ENCODE measurements around the gene PPARA.

GRCh38 chr22:46238541-46238940 lies 88.2 kb downstream of the PPARA start:
- TF ChIP-seq RXRA (IDR thresholded peaks at IDR 0.05; ENCODE audit: borderline replicate concordance, low read depth) (no peak), GABPA (IDR thresholded peaks at IDR 0.05; ENCODE audit: low read depth) (no peak), POLR2AphosphoS5 (IDR thresholded peaks at IDR 0.05; ENCODE audit: low read depth, low read length) (no peak), FOSL2 (IDR thresholded peaks at IDR 0.05; ENCODE audit: borderline replicate concordance, low read depth) (no peak), USF2 (IDR thresholded peaks at IDR 0.05; ENCODE audit: borderline replicate concordance, low read depth, low read length) (no peak), CTCF (IDR thresholded peaks at IDR 0.05) (no peak), RAD21 (IDR thresholded peaks at IDR 0.05; ENCODE audit: low read length) (no peak), YY1 (IDR thresholded peaks at IDR 0.05; ENCODE audit: low read depth) (no peak)
